Adrenal gland (tissue), 5 donors: Measurements from ENCODE around the gene C4BPA.

Experiments used
- CTCF ChIP-seq, 6 experiments: fragments of 450-650 bp in 4 of 6; fragments of 200-600 bp in 2 of 6; sonication (generic) in 1 of 6; IDR thresholded peaks; 1 replicate in 5 of 6; 2 replicates in 1 of 6; pipeline versions ENCODE4 v1.5.1 to v1.8.0; 2016 to 2021; ENCODE audit warnings: antibody characterized with exemption in 6 of 6, mild to moderate bottlenecking in 2 of 6, moderate library complexity in 1 of 6
- POLR2A ChIP-seq, 2 donors: fragments of 450-650 bp; IDR thresholded peaks; one replicate each; pipeline ENCODE4 v1.6.1; 2017; ENCODE audit warnings: antibody characterized with exemption in 2 of 2, mild to moderate bottlenecking in 2 of 2, moderate library complexity in 1 of 2
- donor health status: DM: no; HTN: no; CAD: no.

GRCh38 chr1:207073906-207074820, 29.9 kb upstream of the C4BPA start:
- TF ChIP-seq CTCF (IDR thresholded peaks at IDR 0.05): no peak
- TF ChIP-seq POLR2A (IDR thresholded peaks at IDR 0.05): no peak
